Measurements from ENCODE around the gene PAN3. TPM values are rescaled to one million over a fixed set of nuclear protein-coding genes. Genes with fewer than 3 reads are reported as not detected.
A peak's percentile ranks its signal among the peaks of the same experiment; 100 is the strongest.

The PAN3 gene
- total RNA-seq, 6 donors from 2014 or later, result 30.2 to 69.1 (median 34.1) TPM

- H3K4me1 ChIP-seq, result peaks cover 4 to 19% (median 7%) of the 10 kb centered on the region in 4 donors
- no peak for ATAC-seq (ENCODE audit: low FRiP score in 2 of 2)
- DNase-seq, result no peak
- no peak overlapping the region for H3K4me3 ChIP-seq
- TF ChIP-seq EP300 (IDR thresholded peaks at IDR 0.05), result no peak
- TF ChIP-seq POLR2AphosphoS5 (IDR thresholded peaks at IDR 0.05), result no peak
- no peak for TF ChIP-seq CTCF (IDR thresholded peaks at IDR 0.05)
- no peak for TF ChIP-seq POLR2A (IDR thresholded peaks at IDR 0.05)
- no peak overlapping the region for H3K27ac ChIP-seq
- H3K9me3 ChIP-seq, result no peaks in the 10 kb centered on the region
- no peaks in the 10 kb centered on the region for H3K27me3 ChIP-seq
- no peaks in the 10 kb centered on the region for H3K36me3 ChIP-seq
- WGBS, 2 donors, result 34 to 68% methylated on average over 1 of the region's 1 CpG
These were observed 9.2 kb downstream of the PAN3 start for GRCh38 chr13:28147495-28147894.

DNA sequence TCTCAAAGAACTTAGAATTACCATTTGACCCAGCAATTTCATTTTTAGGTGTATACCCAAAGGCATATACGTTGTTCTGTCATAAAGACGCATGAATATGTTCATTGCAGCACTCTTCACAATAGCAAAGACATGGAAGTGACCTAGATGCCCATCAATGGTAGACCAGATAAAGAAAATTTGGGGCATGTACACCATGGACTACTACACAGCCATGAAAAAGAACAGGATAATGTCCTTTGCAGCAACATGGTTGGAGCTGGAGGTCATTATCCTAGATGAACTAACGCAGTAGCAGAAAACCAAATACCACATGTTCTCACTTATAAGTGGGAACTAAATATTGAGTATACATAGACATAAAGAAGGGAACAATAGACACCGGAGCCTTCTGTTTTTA lies 20.7 kb downstream of the PAN3 start:
- ATAC-seq (ENCODE audit: low FRiP score in 2 of 2), result no peak
- peaks cover 0 to 17% (median 7%) of the 10 kb centered on the region in 4 donors for H3K4me1 ChIP-seq
- WGBS, 2 donors, result 98 to 99% methylated on average over 4 of the region's 4 CpGs

DNA sequence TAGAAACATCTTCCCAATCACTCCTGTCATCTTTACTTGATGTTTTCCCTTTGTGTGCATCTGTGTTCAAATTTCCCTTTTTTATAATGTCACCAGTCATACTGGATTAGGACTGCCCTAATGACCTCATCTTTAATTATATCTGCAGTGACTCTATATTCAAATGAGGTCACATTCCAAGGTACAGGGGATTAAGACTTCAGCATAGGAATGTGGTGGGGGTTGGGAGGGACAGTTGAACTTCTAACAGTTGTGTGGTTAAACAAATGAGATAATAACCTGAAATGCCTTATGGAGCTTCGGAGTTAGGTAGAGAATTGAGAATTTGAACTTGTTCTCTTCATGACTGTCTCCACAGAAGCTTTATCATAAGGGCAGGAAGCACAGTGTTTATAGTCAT lies 23.0 kb downstream of the PAN3 start:
- Histone ChIP-seq H3K9me3 (no peaks in the 10 kb centered on the region), H3K36me3 (no peaks in the 10 kb centered on the region), H3K27ac (no peak overlapping the region), H3K27me3 (no peaks in the 10 kb centered on the region), H3K4me3 (no peak overlapping the region), H3K4me1 (peaks cover 0 to 17% (median 7%) of the 10 kb centered on the region in 4 donors)
- WGBS, 2 donors, result 41 to 52% methylated on average over 1 of the region's 1 CpG
- no peak for TF ChIP-seq CTCF (IDR thresholded peaks at IDR 0.05)
- TF ChIP-seq POLR2A (IDR thresholded peaks at IDR 0.05), result no peak
- no peak for TF ChIP-seq EP300 (IDR thresholded peaks at IDR 0.05)
- TF ChIP-seq POLR2AphosphoS5 (IDR thresholded peaks at IDR 0.05), result no peak
- ATAC-seq (ENCODE audit: low FRiP score in 2 of 2) (peak in 1 of 2 donors; percentile 28), DNase-seq (no peak)

More for the DNA sequence above, 20.7 kb downstream of the PAN3 start:
- H3K9me3 ChIP-seq, result no peaks in the 10 kb centered on the region
- DNase-seq, result no peak
- TF ChIP-seq CTCF (IDR thresholded peaks at IDR 0.05) (no peak), EP300 (IDR thresholded peaks at IDR 0.05) (no peak), POLR2A (IDR thresholded peaks at IDR 0.05) (no peak), POLR2AphosphoS5 (IDR thresholded peaks at IDR 0.05) (no peak)
- no peak overlapping the region for H3K4me3 ChIP-seq
- no peaks in the 10 kb centered on the region for H3K36me3 ChIP-seq
- H3K27ac ChIP-seq, result no peak overlapping the region
- H3K27me3 ChIP-seq, result no peaks in the 10 kb centered on the region

DNA sequence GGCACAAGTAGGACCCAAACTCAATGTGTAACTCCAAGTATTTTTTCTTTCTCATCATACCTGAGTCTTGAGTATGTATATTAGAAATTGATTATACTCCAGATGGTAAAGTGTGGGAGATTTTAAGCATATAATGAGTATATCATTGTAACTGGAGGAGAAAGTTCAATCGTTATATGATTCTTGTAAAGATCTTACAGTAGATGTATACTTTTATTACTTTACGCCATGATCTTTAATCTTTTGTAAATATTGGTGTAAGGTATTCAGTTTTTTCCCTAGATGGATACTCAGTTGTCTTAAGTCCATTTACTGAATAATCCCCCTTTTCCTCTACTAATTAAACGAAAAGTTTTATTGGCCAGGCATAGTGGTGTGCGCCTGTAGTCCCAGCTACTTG lies 25.2 kb downstream of the PAN3 start:
- DNase-seq (no peak), ATAC-seq (ENCODE audit: low FRiP score in 2 of 2) (no peak)
- no peak overlapping the region for H3K27ac ChIP-seq
- 92 to 98% methylated on average over 4 of the region's 4 CpGs for WGBS, 2 donors
- H3K27me3 ChIP-seq, result no peaks in the 10 kb centered on the region
- no peaks in the 10 kb centered on the region for H3K36me3 ChIP-seq
- peaks cover 0 to 17% (median 7%) of the 10 kb centered on the region in 4 donors for H3K4me1 ChIP-seq
- no peaks in the 10 kb centered on the region for H3K9me3 ChIP-seq
- TF ChIP-seq EP300 (IDR thresholded peaks at IDR 0.05) (no peak), POLR2A (IDR thresholded peaks at IDR 0.05) (no peak), POLR2AphosphoS5 (IDR thresholded peaks at IDR 0.05) (no peak)
- no peak overlapping the region for H3K4me3 ChIP-seq

GRCh38 chr13:28166257-28166656 lies 27.9 kb downstream of the PAN3 start:
- H3K36me3 ChIP-seq, result no peaks in the 10 kb centered on the region
- WGBS, 2 donors, result 92 to 100% methylated on average over 1 of the region's 1 CpG

More at GRCh38 chr13:28166257-28166656, 27.9 kb downstream of the PAN3 start:
- Histone ChIP-seq H3K27me3 (no peaks in the 10 kb centered on the region), H3K9me3 (no peaks in the 10 kb centered on the region), H3K4me1 (peaks cover 0 to 6% (median 1%) of the 10 kb centered on the region in 4 donors), H3K4me3 (no peak overlapping the region), H3K27ac (no peak overlapping the region)
- ATAC-seq (ENCODE audit: low FRiP score in 2 of 2) (peak in 1 of 2 donors; percentile 11), DNase-seq (no peak)
- TF ChIP-seq POLR2AphosphoS5 (IDR thresholded peaks at IDR 0.05) (no peak), EP300 (IDR thresholded peaks at IDR 0.05) (no peak), CTCF (IDR thresholded peaks at IDR 0.05) (no peak), POLR2A (IDR thresholded peaks at IDR 0.05) (no peak)
